Effector memory CD4-positive, alpha-beta T cell (primary cell): ENCODE results near the gene GGACT.

Source experiments
- DNase-seq, 3 donors: peaks; one replicate each; pipeline ENCODE4 v3.0.0-alpha.2; 2020
- H3K27ac ChIP-seq: 2 replicates; pipeline ENCODE4 v1.7.0; 2013; ENCODE audit warnings: mild to moderate bottlenecking, low read length, moderate library complexity; ENCODE audit not compliant: insufficient read depth, poor library complexity, severe bottlenecking
- H3K27me3 ChIP-seq: replicated peaks from 2 replicates; pipeline ENCODE4 v1.7.0; 2013; ENCODE audit warnings: mild to moderate bottlenecking, low read length; ENCODE audit not compliant: insufficient read depth, control insufficient read depth, poor library complexity, severe bottlenecking
- H3K36me3 ChIP-seq: 2 replicates; pipeline ENCODE4 v1.7.0; 2013; ENCODE audit warnings: mild to moderate bottlenecking, low read length, moderate library complexity; ENCODE audit not compliant: control insufficient read depth, insufficient read depth
- H3K4me1 ChIP-seq: 2 replicates; pipeline ENCODE4 v1.7.0; 2013; ENCODE audit warnings: low read length, mild to moderate bottlenecking; ENCODE audit not compliant: control insufficient read depth, insufficient read depth, poor library complexity, severe bottlenecking
- H3K4me3 ChIP-seq: 2 replicates; pipeline ENCODE4 v1.7.0; 2013; ENCODE audit warnings: low read length, low read depth, mild to moderate bottlenecking; ENCODE audit not compliant: insufficient read depth, poor library complexity, severe bottlenecking
- H3K9me3 ChIP-seq: 2 replicates; pipeline ENCODE4 v1.7.0; 2013; ENCODE audit warnings: mild to moderate bottlenecking, low read length, moderate library complexity; ENCODE audit not compliant: control insufficient read depth

Gene GGACT

DNA sequence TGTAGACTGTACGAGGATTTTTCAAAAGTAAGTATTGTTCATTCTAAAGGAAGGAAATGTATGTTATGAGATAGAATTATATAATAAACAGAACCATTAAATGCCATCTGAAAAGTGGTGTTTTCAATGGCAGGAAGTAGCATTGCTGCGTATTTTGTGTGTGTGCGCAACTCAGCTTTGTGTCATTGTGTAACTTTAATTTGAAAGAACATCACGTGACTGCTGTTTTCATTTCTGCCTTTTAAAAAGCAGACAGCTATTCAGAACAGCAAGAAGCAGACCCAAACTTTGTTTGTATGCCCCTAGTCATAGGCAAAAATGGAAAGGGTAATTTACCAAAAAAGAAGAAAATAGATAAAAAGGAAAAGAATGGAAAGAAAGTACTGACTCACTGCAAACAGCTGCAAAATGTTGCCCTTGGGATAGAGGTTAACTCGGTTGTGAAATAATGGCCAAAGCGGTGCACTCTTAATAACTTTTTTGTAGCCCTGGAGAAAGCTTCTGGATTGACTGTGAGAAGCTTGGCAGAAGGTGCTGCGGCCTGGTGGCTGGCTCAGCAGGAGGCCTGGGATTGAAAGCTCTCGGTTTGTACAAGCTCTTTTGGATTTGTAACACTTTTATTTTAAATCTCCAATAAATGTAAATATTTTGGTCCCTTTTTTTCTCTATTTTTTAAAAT, 97.3 kb downstream of the GGACT start:
- no peak overlapping the region for H3K4me3 ChIP-seq
- H3K36me3 ChIP-seq: no peaks in the 10 kb centered on the region
- no peaks in the 10 kb centered on the region for H3K27me3 ChIP-seq
- no peak for DNase-seq
- no peak overlapping the region for H3K27ac ChIP-seq
- no peaks in the 10 kb centered on the region for H3K9me3 ChIP-seq
- no peaks in the 10 kb centered on the region for H3K4me1 ChIP-seq

DNA sequence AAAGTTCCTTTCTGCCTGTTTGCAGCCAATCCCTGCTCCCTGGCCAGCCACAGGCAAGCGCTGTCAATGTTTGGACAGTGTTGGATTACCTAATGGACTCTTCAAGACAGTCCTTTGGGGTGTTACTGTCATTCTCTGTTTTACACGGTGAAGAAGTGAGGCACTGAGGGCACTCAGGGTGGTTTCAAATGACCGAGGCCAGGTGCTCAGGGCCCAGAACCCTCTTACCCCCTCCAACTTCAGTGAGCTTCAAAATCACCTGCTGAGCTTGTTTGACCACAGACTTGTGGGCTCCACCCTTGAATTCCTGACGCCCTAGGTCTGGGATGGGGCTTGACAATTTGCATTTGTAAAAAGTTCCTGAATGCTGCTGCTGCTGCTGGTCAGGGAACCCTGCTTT, 97.9 kb downstream of the GGACT start:
- H3K27ac ChIP-seq: no peak overlapping the region
- no peak for DNase-seq
- H3K27me3 ChIP-seq: no peaks in the 10 kb centered on the region
- H3K4me3 ChIP-seq: no peak overlapping the region
- H3K4me1 ChIP-seq: no peaks in the 10 kb centered on the region
- no peaks in the 10 kb centered on the region for H3K9me3 ChIP-seq
- H3K36me3 ChIP-seq: no peaks in the 10 kb centered on the region

DNA sequence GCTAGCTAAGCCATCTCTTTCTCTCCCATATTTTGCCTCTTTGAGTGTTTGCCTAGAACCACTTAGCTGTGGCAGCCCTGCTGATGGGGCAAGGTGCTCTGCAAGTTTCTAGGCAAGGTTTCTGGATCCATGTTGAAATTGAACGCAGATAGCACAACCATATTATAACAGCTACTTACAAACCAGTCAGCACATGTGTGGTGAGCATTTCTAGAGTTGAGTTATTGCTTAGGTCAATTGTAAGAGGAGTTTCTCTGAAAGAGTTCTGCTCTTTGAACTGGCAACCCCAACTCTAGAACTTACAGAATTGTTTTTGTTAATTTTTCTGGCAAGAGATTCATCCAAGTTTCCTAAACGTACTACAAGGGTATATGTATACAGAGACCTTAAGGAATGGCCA, 103.3 kb downstream of the GGACT start:
- Histone ChIP-seq H3K4me3 (no peak overlapping the region), H3K4me1 (no peaks in the 10 kb centered on the region), H3K27me3 (no peaks in the 10 kb centered on the region), H3K36me3 (no peaks in the 10 kb centered on the region), H3K27ac (no peak overlapping the region), H3K9me3 (no peaks in the 10 kb centered on the region)
- DNase-seq: no peak

DNA sequence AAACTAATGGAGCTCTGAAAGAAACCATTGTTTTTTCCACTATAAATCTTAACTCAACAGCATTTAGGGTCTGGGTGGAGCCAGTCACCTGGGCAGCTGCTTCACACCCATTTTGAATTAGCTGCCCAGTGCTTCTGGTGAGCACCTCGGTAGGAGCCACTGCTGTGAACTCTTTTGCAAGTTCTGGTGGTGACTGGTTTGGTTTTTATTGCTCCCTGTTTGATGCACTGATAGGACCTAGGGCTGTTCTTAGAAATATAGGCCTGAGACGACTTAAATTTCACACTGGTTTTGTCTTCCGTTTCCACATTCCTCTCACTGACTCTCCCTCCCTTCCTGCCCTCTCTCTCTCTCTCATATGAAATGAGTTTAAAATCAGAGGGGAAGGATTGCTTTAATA, 103.9 kb downstream of the GGACT start:
- no peak overlapping the region for H3K4me3 ChIP-seq
- H3K36me3 ChIP-seq: no peaks in the 10 kb centered on the region
- H3K4me1 ChIP-seq: no peaks in the 10 kb centered on the region
- no peak for DNase-seq
- no peak overlapping the region for H3K27ac ChIP-seq
- H3K9me3 ChIP-seq: no peaks in the 10 kb centered on the region
- H3K27me3 ChIP-seq: no peaks in the 10 kb centered on the region

DNA sequence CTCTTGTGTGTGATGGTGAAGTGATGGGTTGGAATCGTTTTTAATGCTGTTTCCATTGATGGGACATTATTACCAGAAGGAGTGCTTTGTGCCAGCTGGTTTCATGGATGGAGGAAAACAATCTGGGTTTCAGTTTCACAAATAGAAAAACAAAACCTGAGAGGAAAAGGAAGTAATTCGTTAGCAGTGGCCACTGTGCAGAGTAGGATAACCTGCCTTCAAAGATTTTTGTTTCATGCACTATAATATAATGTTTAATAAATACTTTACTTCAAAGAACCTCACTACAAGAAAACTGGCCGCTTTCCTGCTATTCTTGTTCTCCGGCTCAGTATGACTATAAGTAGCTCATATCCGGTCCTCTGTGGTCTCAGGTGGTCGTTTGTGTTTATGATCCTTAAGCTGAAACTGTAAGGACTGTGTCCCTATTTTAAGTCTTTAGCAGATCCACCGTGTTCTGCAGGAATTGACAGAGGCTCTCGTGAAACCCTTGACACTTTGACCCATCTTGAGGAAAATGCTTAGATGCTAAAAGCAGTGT, 104.7 kb downstream of the GGACT start:
- no peak overlapping the region for H3K4me3 ChIP-seq
- H3K4me1 ChIP-seq: no peaks in the 10 kb centered on the region
- H3K36me3 ChIP-seq: no peaks in the 10 kb centered on the region
- no peak for DNase-seq
- H3K27me3 ChIP-seq: no peaks in the 10 kb centered on the region
- H3K9me3 ChIP-seq: no peaks in the 10 kb centered on the region
- H3K27ac ChIP-seq: no peak overlapping the region

DNA sequence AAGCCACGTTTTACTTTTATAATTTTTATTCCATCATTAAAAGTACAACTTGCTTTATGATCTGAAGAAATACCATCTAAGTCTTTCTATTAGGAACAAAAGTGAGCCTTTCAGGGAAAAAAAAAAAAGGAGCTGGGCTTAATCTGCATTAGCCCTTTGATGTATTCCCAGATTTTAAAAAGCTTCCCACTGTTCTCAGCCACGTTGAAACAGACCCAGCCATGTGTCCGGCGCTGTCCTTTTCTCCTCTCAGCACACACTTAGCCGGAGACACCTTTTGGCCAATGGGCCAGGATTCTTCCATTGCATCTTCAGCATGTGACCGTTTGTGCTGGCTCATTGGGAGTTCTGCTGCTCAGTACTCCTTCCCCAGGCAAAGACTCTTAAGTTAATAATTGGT, 105.5 kb downstream of the GGACT start:
- H3K4me1 ChIP-seq: no peaks in the 10 kb centered on the region
- DNase-seq: no peak
- no peaks in the 10 kb centered on the region for H3K27me3 ChIP-seq
- no peaks in the 10 kb centered on the region for H3K36me3 ChIP-seq
- H3K9me3 ChIP-seq: no peaks in the 10 kb centered on the region
- H3K4me3 ChIP-seq: no peak overlapping the region
- H3K27ac ChIP-seq: no peak overlapping the region

DNA sequence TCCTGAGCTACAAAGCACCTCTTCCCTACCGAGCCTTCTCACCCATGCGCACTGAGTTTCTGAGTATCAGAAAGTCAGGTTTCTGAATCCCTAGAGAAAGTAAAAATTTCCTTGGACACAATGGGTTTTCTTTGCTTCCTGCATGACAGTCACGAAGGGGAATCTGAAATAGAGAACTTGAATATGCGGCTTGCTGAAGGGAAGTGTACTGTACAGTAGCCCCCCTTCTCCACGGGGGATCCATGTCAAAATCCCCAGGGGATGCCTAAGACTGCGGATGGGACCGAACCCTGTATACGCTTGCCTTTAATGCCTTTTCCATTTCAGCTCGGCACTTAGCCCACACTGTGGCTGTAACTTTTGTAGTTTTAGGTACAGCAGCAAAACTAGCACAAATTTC, 107.9 kb downstream of the GGACT start:
- no peak for DNase-seq
- Histone ChIP-seq H3K9me3 (no peaks in the 10 kb centered on the region), H3K27ac (no peak overlapping the region), H3K36me3 (no peaks in the 10 kb centered on the region), H3K4me1 (no peaks in the 10 kb centered on the region), H3K27me3 (no peaks in the 10 kb centered on the region), H3K4me3 (no peak overlapping the region)
